Subcutaneous adipose tissue (tissue), 4 donors: ENCODE measurements around the gene ESRRB. TPM values are rescaled to one million over a fixed set of nuclear protein-coding genes. Genes with fewer than 3 reads are reported as not detected.

Experiments
- total RNA-seq, 4 donors: library from RNA; depleted of rRNA; stranded (reverse); fragments of >200 nt; gene quantifications; one replicate each; pipeline ENCODE4 v1.1.0, GENCODE V29; 2016
- TF ChIP-seq, protein P1 (sequence below): fragments of 450-650 bp; IDR thresholded peaks from one replicate; pipeline ENCODE4 v1.5.1; 2016; ENCODE audit warnings: low read depth, mild to moderate bottlenecking, control low read depth, antibody characterized with exemption, moderate library complexity

The ESRRB gene
- total RNA-seq, 4 donors from 2014 or later = 0.17 TPM; not detected in 3

DNA sequence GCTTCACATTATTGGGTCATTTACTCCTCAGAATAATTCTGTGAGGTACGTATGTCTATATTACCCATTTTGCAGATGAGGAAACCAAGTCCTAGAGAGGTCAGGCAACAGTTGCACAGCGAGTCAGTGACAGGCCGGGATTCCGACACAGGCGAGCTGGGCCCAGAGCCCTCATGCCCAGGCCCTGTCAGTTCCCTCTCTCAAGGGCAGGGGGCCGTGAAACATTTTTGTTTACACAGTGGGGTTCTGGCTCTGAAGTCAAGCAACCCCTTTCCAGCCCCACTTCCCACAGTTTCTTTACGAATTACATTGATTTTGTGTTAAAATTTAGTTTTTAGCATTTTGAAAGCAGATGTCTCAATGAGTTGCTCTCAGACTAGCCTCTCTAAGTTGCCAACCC lies 46.7 kb downstream of the ESRRB start:
- TF ChIP-seq, protein P1, sequence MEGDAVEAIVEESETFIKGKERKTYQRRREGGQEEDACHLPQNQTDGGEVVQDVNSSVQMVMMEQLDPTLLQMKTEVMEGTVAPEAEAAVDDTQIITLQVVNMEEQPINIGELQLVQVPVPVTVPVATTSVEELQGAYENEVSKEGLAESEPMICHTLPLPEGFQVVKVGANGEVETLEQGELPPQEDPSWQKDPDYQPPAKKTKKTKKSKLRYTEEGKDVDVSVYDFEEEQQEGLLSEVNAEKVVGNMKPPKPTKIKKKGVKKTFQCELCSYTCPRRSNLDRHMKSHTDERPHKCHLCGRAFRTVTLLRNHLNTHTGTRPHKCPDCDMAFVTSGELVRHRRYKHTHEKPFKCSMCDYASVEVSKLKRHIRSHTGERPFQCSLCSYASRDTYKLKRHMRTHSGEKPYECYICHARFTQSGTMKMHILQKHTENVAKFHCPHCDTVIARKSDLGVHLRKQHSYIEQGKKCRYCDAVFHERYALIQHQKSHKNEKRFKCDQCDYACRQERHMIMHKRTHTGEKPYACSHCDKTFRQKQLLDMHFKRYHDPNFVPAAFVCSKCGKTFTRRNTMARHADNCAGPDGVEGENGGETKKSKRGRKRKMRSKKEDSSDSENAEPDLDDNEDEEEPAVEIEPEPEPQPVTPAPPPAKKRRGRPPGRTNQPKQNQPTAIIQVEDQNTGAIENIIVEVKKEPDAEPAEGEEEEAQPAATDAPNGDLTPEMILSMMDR = no peak

DNA sequence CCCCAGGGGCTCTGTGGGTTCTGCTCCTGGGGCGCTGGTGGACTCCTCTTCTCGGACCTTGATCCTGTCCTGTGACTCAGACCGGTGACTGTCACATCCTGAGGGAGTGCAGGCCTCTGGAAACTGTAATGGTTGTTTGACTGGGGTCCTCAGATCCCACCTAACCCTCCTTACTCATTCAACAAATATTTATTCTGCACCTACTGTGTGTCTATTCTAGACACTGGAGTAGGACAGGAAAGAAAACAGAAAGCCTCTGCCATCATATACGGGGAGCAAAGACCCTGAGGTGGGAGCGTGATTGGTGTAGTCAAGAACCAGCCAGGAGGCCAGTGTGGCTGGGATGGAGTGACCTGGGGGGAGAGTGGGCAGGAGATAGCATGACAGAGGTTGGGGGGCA lies 47.6 kb downstream of the ESRRB start:
- TF ChIP-seq, protein P1 = no peak

DNA sequence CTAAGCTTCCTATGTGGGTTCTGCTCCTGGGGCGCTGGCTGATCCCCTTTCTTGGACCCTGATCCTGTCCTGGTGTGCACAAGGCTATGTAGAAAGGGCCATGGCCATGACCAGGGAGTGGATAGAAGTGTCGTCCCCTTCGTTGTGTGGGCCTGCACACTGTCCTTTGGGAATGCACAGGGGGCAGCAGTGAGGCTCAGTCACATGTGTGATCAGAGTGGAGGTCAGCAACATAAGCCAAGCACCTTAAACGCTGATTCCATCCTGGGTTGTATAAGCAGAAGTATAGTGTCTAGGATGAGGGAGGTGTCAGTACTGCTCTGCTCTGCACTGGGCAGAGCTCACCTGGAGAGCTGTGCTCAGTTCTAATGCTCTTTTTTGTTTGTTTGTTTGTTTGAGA lies 48.4 kb downstream of the ESRRB start:
- TF ChIP-seq, protein P1 = no peak

DNA sequence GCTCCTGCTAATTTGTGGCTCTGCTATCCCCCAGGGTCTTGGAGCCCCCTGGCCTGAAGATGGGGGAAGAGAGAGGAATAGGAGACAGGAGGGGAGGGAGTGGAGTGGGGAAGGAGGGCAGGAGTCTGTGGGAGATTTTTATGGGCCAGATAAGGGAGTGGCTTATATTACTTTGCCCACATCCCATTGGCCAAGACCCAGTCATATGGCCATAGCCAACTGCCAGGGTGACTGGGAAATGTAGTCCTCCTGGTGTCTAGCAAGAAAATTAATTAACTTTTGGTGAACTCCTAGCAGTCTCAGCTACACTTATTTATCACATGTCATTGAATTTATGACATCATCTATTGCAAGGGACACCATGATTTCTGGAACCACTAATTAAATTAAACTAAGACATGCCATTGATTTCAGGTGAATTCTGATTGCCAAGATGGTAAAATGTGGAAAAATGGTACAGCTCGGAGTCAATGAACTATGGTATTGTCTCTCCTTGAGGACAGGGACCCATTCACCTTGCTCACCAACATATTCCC lies 50.3 kb downstream of the ESRRB start:
- TF ChIP-seq, protein P1 = no peak

DNA sequence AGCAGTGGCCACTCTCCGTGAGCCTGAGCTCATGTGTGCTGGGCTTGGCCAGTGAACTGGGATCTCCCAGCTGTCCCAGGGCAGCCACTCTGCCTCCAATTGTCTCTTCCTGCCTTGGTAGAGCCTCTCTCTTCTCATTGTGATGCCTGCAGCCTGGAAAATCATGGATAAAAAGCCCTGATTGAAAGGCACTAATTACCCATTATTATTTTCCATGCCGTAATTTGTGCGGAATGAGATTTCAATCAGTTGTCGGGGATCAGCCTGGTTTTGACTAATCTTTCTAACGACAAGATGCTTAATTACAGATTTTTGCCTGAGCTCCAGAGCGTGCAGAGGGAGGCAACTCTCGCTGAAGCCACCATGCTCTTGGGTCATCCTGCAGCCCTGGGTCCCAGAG lies 52.7 kb downstream of the ESRRB start:
- TF ChIP-seq, protein P1 = no peak

DNA sequence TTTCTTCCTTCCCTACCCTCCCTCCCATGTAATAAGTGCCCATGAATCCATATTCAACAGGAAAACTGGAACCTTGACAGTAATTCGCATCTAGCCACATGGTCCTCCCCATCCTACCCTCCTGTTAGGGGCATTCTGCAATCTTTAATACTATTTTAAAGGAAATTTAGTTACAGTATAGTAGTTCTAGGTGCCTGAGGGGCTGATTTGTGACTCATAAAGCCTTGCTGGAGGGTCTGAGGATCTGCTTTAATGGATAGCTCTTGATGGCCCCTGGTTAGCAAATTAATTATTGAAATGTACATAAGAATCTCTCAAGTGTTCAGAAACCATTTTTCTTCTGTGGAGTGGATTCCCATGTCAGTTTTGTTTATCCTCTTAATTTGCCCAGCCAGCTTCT lies 54.1 kb downstream of the ESRRB start:
- TF ChIP-seq, protein P1 = no peak

DNA sequence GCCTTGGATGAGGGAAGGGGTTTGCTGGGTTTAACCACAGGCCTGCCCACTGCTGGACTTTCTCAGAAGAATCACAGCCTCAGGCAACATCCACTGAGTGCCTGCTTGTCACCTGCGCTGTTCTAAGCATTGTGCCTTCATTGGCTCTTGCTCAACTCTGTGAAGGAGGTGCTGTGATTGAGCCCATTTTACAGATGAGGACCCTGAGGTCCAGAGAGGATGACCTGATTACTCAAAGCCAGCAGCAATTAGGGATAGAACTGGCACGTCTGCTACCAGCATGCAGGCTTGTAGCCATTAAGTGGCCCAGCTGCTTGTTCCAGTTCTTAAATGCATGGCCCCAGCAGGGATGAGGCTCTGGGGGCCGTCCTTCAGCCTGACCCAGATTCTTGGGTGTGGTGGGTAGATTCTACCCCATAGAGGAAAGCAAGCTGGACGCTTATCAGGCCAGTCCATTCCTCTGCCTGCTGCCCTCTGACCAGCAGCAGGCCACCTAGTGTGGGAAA lies 54.6 kb downstream of the ESRRB start:
- TF ChIP-seq, protein P1 = no peak
